GM12864 (cell line): ENCODE results near the gene KIF7.

Experiments
- DNase-seq: peaks from one replicate; pipeline ENCODE4 v3.0.0-alpha.2; 2011; ENCODE audit warnings: low read depth
- H3K4me3 ChIP-seq: 2 replicates; pipeline ENCODE4 v1.5.1; 2011; ENCODE audit warnings: mild to moderate bottlenecking, low read depth, low read length, control low read depth
- CTCF ChIP-seq: IDR thresholded peaks from 2 replicates; pipeline ENCODE4 v1.5.1; 2011; ENCODE audit warnings: low read depth, mild to moderate bottlenecking, moderate library complexity, low read length, control low read depth, inconsistent platforms; ENCODE audit errors: missing control alignments

Gene KIF7

GRCh38 chr15:89641053-89641452 is 14.2 kb downstream of the KIF7 start:
- DNase-seq = no peak
- no peak for TF ChIP-seq CTCF
- no peak overlapping the region for H3K4me3 ChIP-seq

- no peak for DNase-seq
- no peak overlapping the region for H3K4me3 ChIP-seq
- TF ChIP-seq CTCF = no peak
Measured at GRCh38 chr15:89640245-89640644, 15.0 kb downstream of the KIF7 start.

DNA sequence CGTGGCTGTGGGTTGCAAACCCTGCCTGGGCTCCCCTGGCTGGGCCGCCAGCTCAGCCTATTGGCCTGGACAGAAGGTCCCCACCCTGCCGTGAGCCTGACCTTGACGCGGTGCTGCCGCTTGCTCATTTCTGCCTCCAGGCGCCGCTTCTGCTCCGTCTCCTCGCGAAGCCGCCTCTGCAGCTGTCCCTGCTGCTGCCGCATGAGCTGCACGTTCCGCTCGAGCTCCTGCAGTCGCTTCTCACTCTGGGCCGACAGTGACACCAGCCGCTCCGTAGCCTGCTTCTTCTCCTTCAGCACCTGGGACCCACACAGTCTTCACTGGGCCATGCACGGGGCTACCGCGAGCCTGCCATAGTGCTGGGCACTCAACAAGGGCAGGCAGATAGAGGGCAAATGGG is 21.7 kb downstream of the KIF7 start:
- TF ChIP-seq CTCF = no peak
- no peak for DNase-seq

DNA sequence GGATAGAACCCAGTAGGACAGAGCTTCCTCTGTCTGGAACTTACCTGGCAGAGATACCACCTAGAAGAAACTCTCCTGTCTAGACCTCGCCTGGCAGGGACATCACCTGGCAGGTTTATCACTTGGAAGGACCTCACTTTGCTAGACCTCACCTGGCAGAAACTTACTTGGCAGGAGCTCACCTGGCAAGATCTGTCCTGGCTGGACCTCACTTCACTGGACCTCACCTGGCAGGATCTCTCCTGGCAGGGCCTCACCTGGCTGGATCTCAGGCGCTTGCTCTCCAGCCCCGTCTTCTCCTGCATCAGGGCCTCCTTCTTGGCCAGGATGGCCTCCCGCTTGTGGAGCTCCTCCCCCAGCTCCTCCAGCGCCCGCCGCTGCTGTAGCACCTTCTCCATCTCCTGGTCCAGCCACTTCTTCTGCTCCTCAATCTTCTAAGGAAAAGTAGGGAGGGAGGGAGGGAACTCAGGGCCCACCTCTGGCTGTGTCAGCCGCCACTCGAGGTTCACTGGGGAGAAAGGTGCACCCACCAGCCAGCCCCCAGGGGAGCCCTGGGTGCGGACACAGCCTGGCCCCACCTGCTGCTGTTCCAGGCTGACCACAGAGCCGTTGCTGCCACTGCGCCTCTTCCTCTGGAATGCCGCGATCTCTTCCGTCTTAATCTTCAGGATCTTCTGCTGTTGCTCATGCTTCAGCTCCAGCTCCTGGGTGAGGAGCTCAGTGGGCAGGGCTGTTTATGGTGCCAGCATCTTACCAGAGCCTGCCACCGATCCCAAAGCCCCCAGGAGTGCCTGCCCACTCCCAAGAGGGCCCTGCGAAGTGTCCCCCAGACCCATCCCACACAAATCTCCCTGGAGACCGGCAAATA is 22.5 kb downstream of the KIF7 start:
- no peak overlapping the region for H3K4me3 ChIP-seq
- TF ChIP-seq CTCF = no peak
- DNase-seq = no peak

More for the DNA sequence above, 21.7 kb downstream of the KIF7 start:
- H3K4me3 ChIP-seq = no peak overlapping the region

DNA sequence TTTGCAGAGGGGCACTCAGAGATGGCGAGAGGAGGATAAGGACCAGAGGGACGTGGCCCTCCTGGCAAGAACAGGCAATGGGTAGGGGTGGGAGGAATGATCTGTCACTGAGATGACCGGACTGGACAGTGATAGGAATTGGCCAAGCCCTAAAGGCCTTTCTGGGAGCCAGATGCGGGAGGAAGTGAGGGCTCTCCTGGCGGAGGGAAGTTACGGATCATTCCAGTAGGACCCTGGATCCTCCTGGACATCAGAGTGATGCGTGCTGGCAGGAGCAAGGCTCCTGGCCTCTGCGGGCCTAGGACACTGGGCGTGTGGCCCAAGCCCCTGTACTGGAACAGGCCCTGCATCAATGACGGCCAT is 23.4 kb downstream of the KIF7 start:
- H3K4me3 ChIP-seq = no peak overlapping the region
- TF ChIP-seq CTCF = no peak
- no peak for DNase-seq

DNA sequence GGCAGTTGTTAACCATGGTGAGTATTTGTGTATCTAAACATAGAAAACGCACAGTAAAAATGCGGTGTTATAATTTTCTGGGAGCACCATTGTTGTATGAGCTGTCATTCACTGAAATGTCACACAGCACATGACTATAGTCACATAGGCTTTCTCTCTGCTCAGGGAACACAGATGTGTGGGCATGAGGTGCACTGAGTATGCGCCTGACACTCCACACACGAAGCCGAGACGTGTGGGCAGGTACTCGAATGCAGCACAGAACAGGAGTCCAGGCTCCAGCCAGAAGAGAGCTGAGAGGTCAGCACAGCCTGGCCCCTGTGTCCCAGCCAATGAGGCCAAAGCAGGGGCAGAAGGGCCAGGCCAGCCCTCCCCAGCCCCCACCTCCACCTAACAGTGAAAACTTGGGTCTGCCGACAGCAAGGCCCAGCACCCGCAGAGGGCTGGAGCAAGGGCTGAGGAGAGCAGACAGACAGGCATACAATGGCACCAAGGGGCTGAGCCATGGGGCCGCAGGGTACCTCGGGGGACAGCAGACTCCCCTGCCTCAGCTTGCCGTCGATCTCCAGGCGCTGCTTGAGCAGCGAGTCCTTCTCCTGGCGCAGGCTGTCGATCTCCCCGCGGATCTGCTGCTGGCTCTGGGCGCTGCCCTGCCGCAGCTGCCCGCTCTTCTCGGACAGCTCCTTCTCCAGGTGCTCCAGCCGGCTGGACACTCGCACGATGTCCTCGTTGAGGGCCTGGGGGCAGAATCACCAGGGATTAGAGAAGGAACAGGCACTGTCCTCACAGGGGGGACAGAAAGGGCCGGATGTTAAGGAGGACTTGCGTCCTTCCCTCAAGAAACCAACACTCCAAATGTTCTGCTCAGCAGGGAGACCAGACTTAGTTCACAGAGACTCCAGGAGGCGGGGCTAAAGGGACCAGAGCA is 24.0 kb downstream of the KIF7 start:
- DNase-seq = no peak
- H3K4me3 ChIP-seq = no peak overlapping the region
- no peak for TF ChIP-seq CTCF

- no peak for TF ChIP-seq CTCF
- no peak overlapping the region for H3K4me3 ChIP-seq
- no peak for DNase-seq
Measured at GRCh38 chr15:89630260-89630659, 25.0 kb downstream of the KIF7 start.
